A549 (cell line): ENCODE results near the gene BLACAT1.

Experiments used
- CEBPB ChIP-seq, 2 experiments: fragments of >200 bp in 1 of 2; sonication (Bioruptor Twin) in 1 of 2; formaldehyde crosslinking in 1 of 2; IDR thresholded peaks; 2 replicates each; pipeline ENCODE4 v1.6.1; 2012 to 2016
- KDM1A ChIP-seq: fragments of 200-600 bp; sonication (generic); IDR thresholded peaks from 2 replicates; pipeline ENCODE4 v1.6.1; 2016; ENCODE audit warnings: low read depth, mild to moderate bottlenecking
- POLR2A ChIP-seq: IDR thresholded peaks from 2 replicates; pipeline ENCODE4 v1.6.1; 2012; ENCODE audit warnings: mild to moderate bottlenecking, low read length
- POLR2AphosphoS2 ChIP-seq: conservative IDR thresholded peaks from 2 replicates; pipeline ENCODE4 v1.6.1; 2012; ENCODE audit warnings: low read length, improper control_type of control experiment, inconsistent platforms
- RAD21 ChIP-seq, 2 experiments: fragments of >200 bp in 1 of 2; sonication (Bioruptor Twin) in 1 of 2; formaldehyde crosslinking in 1 of 2; IDR thresholded peaks in 1 of 2; conservative IDR thresholded peaks in 1 of 2; 2 replicates in 1 of 2; 3 replicates in 1 of 2; pipeline ENCODE4 v1.6.1; 2012 to 2018; ENCODE audit warnings: inconsistent platforms in 1 of 2
- REST ChIP-seq: fragments of 200-600 bp; sonication (generic); IDR thresholded peaks from 2 replicates; pipeline ENCODE4 v1.6.1; 2016; ENCODE audit warnings: antibody characterized with exemption, mild to moderate bottlenecking, moderate library complexity
- RFX5 ChIP-seq: fragments of 450-650 bp; IDR thresholded peaks from 2 replicates; pipeline ENCODE4 v1.7.1; 2014; ENCODE audit warnings: antibody characterized with exemption, mild to moderate bottlenecking, moderate library complexity
- TP53 ChIP-seq: fragments of 250-450 bp; sonication (Bioruptor Pico); IDR thresholded peaks from 2 replicates; pipeline ENCODE4 v1.5.0; 2021; ENCODE audit warnings: mild to moderate bottlenecking, moderate library complexity
- TF ChIP-seq, protein P1 (sequence below): fragments of >200 bp; sonication (Bioruptor Twin); formaldehyde crosslinking; IDR thresholded peaks from 3 replicates; pipeline ENCODE4 v1.5.1; 2016
- TF ChIP-seq, protein P2 (sequence below): fragments of 250-450 bp; sonication (Bioruptor Pico); IDR thresholded peaks from 2 replicates; pipeline ENCODE4 v1.5.0; 2021; ENCODE audit warnings: mild to moderate bottlenecking, moderate library complexity, borderline replicate concordance

DNA sequence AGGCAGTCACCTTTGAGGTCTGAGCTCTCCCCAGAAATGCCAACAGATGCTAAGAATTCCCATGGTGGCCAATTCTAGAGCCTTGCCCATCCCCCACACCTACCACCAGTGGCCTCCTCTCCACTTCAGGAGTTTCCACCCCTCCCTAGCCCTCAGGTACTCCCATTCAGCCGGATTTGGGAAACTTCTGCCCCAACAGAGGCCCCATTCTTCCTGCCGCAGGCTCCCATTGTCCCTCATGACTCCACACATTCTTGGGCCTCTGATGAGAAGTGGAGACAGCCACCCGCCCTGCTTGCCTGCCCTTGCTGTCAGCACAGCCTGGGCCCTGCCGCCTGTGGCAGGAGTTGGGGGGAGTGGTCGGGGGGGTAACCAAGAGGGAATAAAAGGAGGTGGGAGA, 4.6 kb downstream of the BLACAT1 start:
- no peak for TF ChIP-seq CEBPB (IDR thresholded peaks at IDR 0.05)
- TF ChIP-seq, protein P1, sequence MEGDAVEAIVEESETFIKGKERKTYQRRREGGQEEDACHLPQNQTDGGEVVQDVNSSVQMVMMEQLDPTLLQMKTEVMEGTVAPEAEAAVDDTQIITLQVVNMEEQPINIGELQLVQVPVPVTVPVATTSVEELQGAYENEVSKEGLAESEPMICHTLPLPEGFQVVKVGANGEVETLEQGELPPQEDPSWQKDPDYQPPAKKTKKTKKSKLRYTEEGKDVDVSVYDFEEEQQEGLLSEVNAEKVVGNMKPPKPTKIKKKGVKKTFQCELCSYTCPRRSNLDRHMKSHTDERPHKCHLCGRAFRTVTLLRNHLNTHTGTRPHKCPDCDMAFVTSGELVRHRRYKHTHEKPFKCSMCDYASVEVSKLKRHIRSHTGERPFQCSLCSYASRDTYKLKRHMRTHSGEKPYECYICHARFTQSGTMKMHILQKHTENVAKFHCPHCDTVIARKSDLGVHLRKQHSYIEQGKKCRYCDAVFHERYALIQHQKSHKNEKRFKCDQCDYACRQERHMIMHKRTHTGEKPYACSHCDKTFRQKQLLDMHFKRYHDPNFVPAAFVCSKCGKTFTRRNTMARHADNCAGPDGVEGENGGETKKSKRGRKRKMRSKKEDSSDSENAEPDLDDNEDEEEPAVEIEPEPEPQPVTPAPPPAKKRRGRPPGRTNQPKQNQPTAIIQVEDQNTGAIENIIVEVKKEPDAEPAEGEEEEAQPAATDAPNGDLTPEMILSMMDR = no peak
- TF ChIP-seq TP53 = no peak
- no peak for TF ChIP-seq POLR2A
- TF ChIP-seq REST = no peak
- TF ChIP-seq RFX5 = no peak
- no peak for TF ChIP-seq POLR2AphosphoS2
- TF ChIP-seq KDM1A = no peak
- no peak for TF ChIP-seq RAD21 (conservative IDR thresholded peaks at IDR 0.05 in 1 of 2, IDR thresholded peaks at IDR 0.05 in 1 of 2)
- TF ChIP-seq, protein P2, sequence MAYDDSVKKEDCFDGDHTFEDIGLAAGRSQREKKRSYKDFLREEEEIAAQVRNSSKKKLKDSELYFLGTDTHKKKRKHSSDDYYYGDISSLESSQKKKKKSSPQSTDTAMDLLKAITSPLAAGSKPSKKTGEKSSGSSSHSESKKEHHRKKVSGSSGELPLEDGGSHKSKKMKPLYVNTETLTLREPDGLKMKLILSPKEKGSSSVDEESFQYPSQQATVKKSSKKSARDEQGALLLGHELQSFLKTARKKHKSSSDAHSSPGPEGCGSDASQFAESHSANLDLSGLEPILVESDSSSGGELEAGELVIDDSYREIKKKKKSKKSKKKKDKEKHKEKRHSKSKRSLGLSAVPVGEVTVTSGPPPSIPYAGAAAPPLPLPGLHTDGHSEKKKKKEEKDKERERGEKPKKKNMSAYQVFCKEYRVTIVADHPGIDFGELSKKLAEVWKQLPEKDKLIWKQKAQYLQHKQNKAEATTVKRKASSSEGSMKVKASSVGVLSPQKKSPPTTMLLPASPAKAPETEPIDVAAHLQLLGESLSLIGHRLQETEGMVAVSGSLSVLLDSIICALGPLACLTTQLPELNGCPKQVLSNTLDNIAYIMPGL = no peak
